Neural crest cell (in vitro differentiated cells): Measurements from ENCODE around the gene STK24. TPM values are rescaled to one million over a fixed set of nuclear protein-coding genes. Genes with fewer than 3 reads are reported as not detected.

Experiments used
- DNase-seq: peaks from one replicate; pipeline ENCODE4 v3.0.0; 2021; ENCODE audit warnings: low read depth, mixed read lengths, low spot score
- H3K27ac Mint-ChIP-seq: one replicate; pipeline ENCODE4 v1.8.0; 2021; ENCODE audit warnings: mild to moderate bottlenecking, mixed read lengths; ENCODE audit not compliant: unreplicated experiment
- H3K27me3 Mint-ChIP-seq: 2 replicates; pipeline ENCODE4 v1.8.0; 2021; ENCODE audit warnings: low read depth, mild to moderate bottlenecking, mixed read lengths
- H3K36me3 Mint-ChIP-seq: 2 replicates; pipeline ENCODE4 v1.8.0; 2021; ENCODE audit warnings: low read depth, mild to moderate bottlenecking, mixed read lengths
- H3K4me1 Mint-ChIP-seq: 2 replicates; pipeline ENCODE4 v1.8.0; 2021; ENCODE audit warnings: mixed read lengths
- H3K4me3 Mint-ChIP-seq: one replicate; pipeline ENCODE4 v1.8.0; 2021; ENCODE audit warnings: mild to moderate bottlenecking, mixed read lengths
- H3K9me3 Mint-ChIP-seq: 2 replicates; pipeline ENCODE4 v1.8.0; 2021; ENCODE audit warnings: mixed read lengths
- CTCF ChIP-seq: fragments of 200-600 bp; sonication (generic); conservative IDR thresholded peaks from 2 replicates; pipeline ENCODE4 v1.5.0; 2021; ENCODE audit warnings: antibody characterized with exemption, mild to moderate bottlenecking
- total RNA-seq: library from RNA; stranded (reverse); gene quantifications from 2 replicates; pipeline ENCODE4 v1.2.1, GENCODE V29; 2021

The STK24 gene
- total RNA-seq, 1 donor from 2014 or later = 114 TPM

DNA sequence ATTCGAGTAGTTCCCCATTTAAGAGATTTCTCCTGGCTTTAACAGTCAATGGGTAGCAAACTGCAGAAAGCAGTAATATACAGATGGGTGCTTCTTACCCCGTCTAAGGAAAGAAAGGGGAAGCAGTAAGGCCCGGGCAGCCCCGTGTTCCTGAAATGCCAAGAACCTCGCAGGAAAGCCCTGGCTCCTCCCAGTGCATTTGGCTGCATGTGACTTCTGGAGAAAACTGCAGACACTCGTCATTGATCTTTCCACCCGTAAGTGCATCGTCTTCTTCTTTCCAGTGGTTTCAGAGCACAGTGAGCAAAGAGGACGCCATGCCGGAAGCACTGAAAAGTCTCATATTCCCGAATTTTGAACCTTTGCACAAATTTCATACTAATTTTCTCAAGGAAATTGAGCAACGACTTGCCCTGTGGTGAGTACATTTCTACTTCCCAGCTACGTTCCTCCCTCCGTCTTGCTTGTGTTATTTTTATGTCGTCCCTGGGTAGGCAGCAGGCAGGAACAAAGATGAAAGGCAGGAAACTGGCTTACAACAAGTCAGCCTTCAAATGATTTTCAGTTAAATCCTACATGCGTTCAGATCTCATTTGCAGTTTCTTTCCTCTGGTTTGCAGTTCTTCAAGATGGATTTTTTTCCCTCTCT is 165.2 kb downstream of the STK24 start:
- no peak for TF ChIP-seq CTCF
- no peak for DNase-seq
- Mint-ChIP-seq H3K4me1 (peaks cover 19% of the 10 kb centered on the region), H3K27me3 (no peaks in the 10 kb centered on the region), H3K4me3 (no peak overlapping the region), H3K9me3 (peaks cover under 1% of the 10 kb centered on the region), H3K27ac (no peak overlapping the region), H3K36me3 (peaks cover 20% of the 10 kb centered on the region)

DNA sequence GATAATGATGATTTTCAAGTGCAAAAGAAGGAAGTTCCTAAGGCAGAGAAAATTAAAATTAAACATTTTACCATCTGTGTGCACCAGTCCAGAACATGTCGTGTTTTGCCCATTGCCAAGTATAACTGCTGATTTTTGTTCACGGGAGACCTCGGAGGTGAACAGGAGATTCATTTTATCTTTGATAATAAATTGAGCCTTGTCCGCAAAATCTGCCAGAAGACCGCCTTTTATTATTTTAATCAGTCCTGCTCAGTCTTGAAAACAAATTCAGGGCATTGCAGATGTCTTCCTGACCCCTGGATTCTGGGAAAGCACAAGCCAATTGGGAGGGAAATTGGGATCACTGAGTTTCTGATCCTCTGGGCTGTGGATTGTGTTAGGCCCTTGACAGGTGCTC is 165.9 kb downstream of the STK24 start:
- no peak for DNase-seq
- TF ChIP-seq CTCF = no peak
- Mint-ChIP-seq H3K4me3 (no peak overlapping the region), H3K4me1 (peaks cover 19% of the 10 kb centered on the region), H3K27ac (no peak overlapping the region), H3K27me3 (no peaks in the 10 kb centered on the region), H3K36me3 (peaks cover 16% of the 10 kb centered on the region), H3K9me3 (no peaks in the 10 kb centered on the region)

GRCh38 chr13:98410612-98411011 is 166.3 kb downstream of the STK24 start:
- Mint-ChIP-seq H3K4me3 (no peak overlapping the region), H3K36me3 (peaks cover 16% of the 10 kb centered on the region), H3K4me1 (peaks cover 19% of the 10 kb centered on the region), H3K27ac (no peak overlapping the region), H3K9me3 (no peaks in the 10 kb centered on the region), H3K27me3 (no peaks in the 10 kb centered on the region)
- TF ChIP-seq CTCF = no peak
- DNase-seq = no peak

DNA sequence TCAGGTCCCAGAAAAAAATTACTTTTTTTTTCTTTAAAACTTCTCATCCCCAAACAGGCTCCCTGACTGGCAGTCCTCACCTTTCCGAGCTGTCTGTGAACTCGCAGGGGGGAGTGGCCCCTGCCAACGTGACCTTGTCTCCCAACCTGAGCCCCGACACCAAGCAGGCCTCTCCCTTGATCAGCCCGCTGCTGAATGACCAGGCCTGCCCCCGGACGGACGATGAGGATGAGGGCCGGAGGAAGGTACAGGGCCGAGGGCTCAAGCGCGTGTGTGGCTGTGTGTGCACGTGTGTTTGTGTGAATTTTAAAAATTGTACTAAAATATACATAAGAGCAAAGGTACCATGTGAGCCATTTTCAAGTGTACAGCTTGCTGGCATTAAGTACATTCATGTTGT is 167.6 kb downstream of the STK24 start:
- no peak for TF ChIP-seq CTCF
- no peak for DNase-seq
- no peak overlapping the region for H3K27ac Mint-ChIP-seq
- no peaks in the 10 kb centered on the region for H3K27me3 Mint-ChIP-seq
- peaks cover 12% of the 10 kb centered on the region for H3K36me3 Mint-ChIP-seq
- H3K4me1 Mint-ChIP-seq = peaks cover 31% of the 10 kb centered on the region
- H3K9me3 Mint-ChIP-seq = no peaks in the 10 kb centered on the region
- no peak overlapping the region for H3K4me3 Mint-ChIP-seq

DNA sequence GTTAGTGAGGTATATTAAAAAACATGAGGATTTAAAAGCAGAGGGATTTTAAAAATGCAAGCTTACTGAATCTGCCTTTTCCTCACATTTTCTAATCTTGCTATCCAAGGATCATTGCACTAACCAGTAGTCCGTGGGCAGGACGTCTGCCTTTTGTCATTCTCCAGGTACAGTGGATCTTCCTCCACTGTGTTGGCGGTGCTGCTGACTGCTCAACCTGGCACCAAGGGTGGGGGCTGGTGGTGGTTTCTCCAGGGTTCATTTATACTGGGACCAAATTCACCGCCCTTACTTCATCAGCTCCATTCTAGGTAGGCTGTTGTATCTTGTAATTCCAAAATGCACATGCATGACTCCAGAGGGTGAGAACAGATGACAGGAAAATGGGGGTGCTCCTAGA is 169.3 kb downstream of the STK24 start:
- Mint-ChIP-seq H3K9me3 (no peaks in the 10 kb centered on the region), H3K4me3 (no peak overlapping the region)

More for the DNA sequence above, 169.3 kb downstream of the STK24 start:
- no peak for TF ChIP-seq CTCF
- H3K4me1 Mint-ChIP-seq = peaks cover 31% of the 10 kb centered on the region
- DNase-seq = no peak
- H3K27ac Mint-ChIP-seq = no peak overlapping the region
- H3K36me3 Mint-ChIP-seq = peaks cover 7% of the 10 kb centered on the region
- H3K27me3 Mint-ChIP-seq = no peaks in the 10 kb centered on the region
